IPS-15b (cell line): ENCODE results near the gene SLC25A11.
A peak's percentile ranks its signal among the peaks of the same experiment; 100 is the strongest.

ENCODE experiments used
- H3K27me3 ChIP-seq: one replicate; pipeline ENCODE4 v1.6.1; 2013; ENCODE audit warnings: low read length; ENCODE audit not compliant: control insufficient read depth, insufficient read depth
- H3K36me3 ChIP-seq: one replicate; pipeline ENCODE4 v1.6.1; 2013; ENCODE audit warnings: low read length; ENCODE audit not compliant: control insufficient read depth, insufficient read depth
- H3K4me1 ChIP-seq: one replicate; pipeline ENCODE4 v1.6.1; 2013; ENCODE audit warnings: mild to moderate bottlenecking, low read length; ENCODE audit not compliant: control insufficient read depth, insufficient read depth
- H3K4me3 ChIP-seq: one replicate; pipeline ENCODE4 v1.5.1; 2013; ENCODE audit warnings: low read depth, low read length
- H3K9ac ChIP-seq: one replicate; pipeline ENCODE4 v1.6.1; 2013; ENCODE audit warnings: low read depth, mild to moderate bottlenecking, low read length
- H3K9me3 ChIP-seq: one replicate; pipeline ENCODE4 v1.6.1; 2013; ENCODE audit warnings: mild to moderate bottlenecking, low read length; ENCODE audit not compliant: control insufficient read depth, insufficient read depth

The SLC25A11 gene

GRCh38 chr17:4972322-4972721, 32.5 kb upstream of the SLC25A11 start:
- no peak overlapping the region for H3K4me3 ChIP-seq
- peaks cover 10% of the 10 kb centered on the region for H3K36me3 ChIP-seq
- H3K9ac ChIP-seq = peak overlapping the region; percentile 8
- H3K4me1 ChIP-seq = peaks cover 8% of the 10 kb centered on the region
- H3K27me3 ChIP-seq = peaks cover 9% of the 10 kb centered on the region
- H3K9me3 ChIP-seq = no peaks in the 10 kb centered on the region

GRCh38 chr17:4971826-4972225, 32.0 kb upstream of the SLC25A11 start:
- Histone ChIP-seq H3K36me3 (peaks cover 10% of the 10 kb centered on the region), H3K4me1 (peaks cover 8% of the 10 kb centered on the region), H3K27me3 (peaks cover 9% of the 10 kb centered on the region), H3K4me3 (no peak overlapping the region), H3K9ac (no peak overlapping the region), H3K9me3 (no peaks in the 10 kb centered on the region)

GRCh38 chr17:4970273-4970672, 30.4 kb upstream of the SLC25A11 start:
- H3K4me1 ChIP-seq = peaks cover 8% of the 10 kb centered on the region
- no peaks in the 10 kb centered on the region for H3K9me3 ChIP-seq
- H3K9ac ChIP-seq = no peak overlapping the region
- no peak overlapping the region for H3K4me3 ChIP-seq
- H3K36me3 ChIP-seq = peaks cover 14% of the 10 kb centered on the region
- peaks cover 6% of the 10 kb centered on the region for H3K27me3 ChIP-seq

GRCh38 chr17:4969551-4970173, 29.8 kb upstream of the SLC25A11 start:
- Histone ChIP-seq H3K4me1 (peaks cover 8% of the 10 kb centered on the region), H3K36me3 (peaks cover 14% of the 10 kb centered on the region), H3K9ac (peak overlapping the region; percentile 81), H3K9me3 (no peaks in the 10 kb centered on the region), H3K27me3 (peaks cover 6% of the 10 kb centered on the region), H3K4me3 (peak overlapping the region; percentile 97)

- peaks cover 1% of the 10 kb centered on the region for H3K27me3 ChIP-seq
- H3K36me3 ChIP-seq = peaks cover 14% of the 10 kb centered on the region
- H3K9ac ChIP-seq = peak overlapping the region; percentile 81
- peaks cover 8% of the 10 kb centered on the region for H3K4me1 ChIP-seq
- no peaks in the 10 kb centered on the region for H3K9me3 ChIP-seq
- peak overlapping the region; percentile 97 for H3K4me3 ChIP-seq
Measured at GRCh38 chr17:4969047-4969550, 29.3 kb upstream of the SLC25A11 start.

- peak overlapping the region; percentile 97 for H3K4me3 ChIP-seq
- H3K9ac ChIP-seq = peak overlapping the region; percentile 81
- peaks cover 14% of the 10 kb centered on the region for H3K36me3 ChIP-seq
- no peaks in the 10 kb centered on the region for H3K9me3 ChIP-seq
- H3K27me3 ChIP-seq = no peaks in the 10 kb centered on the region
- peaks cover 8% of the 10 kb centered on the region for H3K4me1 ChIP-seq
Measured at GRCh38 chr17:4968486-4969046, 28.7 kb upstream of the SLC25A11 start.

GRCh38 chr17:4967539-4968485, 28.0 kb upstream of the SLC25A11 start, which contains the start of gene SPAG7:
TSS of gene SPAG7 (minus strand) at chr17:4967817. CDS start at chr17:4967804, 13 bp downstream.
- Histone ChIP-seq H3K36me3 (peaks cover 12% of the 10 kb centered on the region), H3K9ac (peak within 1 kb of the TSS; percentile 90), H3K4me1 (peaks cover 8% of the 10 kb centered on the region), H3K9me3 (no peaks in the 10 kb centered on the region), H3K27me3 (no peaks in the 10 kb centered on the region), H3K4me3 (peak within 1 kb of the TSS; percentile 97)

- Histone ChIP-seq H3K9me3 (no peaks in the 10 kb centered on the region), H3K27me3 (no peaks in the 10 kb centered on the region), H3K36me3 (peaks cover 8% of the 10 kb centered on the region)
Measured at GRCh38 chr17:4966844-4967538, 27.1 kb upstream of the SLC25A11 start.

GRCh38 chr17:4965311-4965986, 25.6 kb upstream of the SLC25A11 start:
- no peaks in the 10 kb centered on the region for H3K9me3 ChIP-seq
- H3K27me3 ChIP-seq = no peaks in the 10 kb centered on the region
- H3K36me3 ChIP-seq = peaks cover 8% of the 10 kb centered on the region
- H3K4me3 ChIP-seq = no peak overlapping the region
- H3K4me1 ChIP-seq = peaks cover 10% of the 10 kb centered on the region
- no peak overlapping the region for H3K9ac ChIP-seq

More at GRCh38 chr17:4966844-4967538, 27.1 kb upstream of the SLC25A11 start:
- Histone ChIP-seq H3K9ac (peak overlapping the region; percentile 90), H3K4me1 (peaks cover 8% of the 10 kb centered on the region), H3K4me3 (peak overlapping the region; percentile 97)

GRCh38 chr17:4960279-4960922, 20.6 kb upstream of the SLC25A11 start:
- H3K36me3 ChIP-seq = peaks cover 10% of the 10 kb centered on the region
- H3K9ac ChIP-seq = peak overlapping the region; percentile 16
- H3K4me3 ChIP-seq = no peak overlapping the region
- no peaks in the 10 kb centered on the region for H3K27me3 ChIP-seq
- peaks cover 7% of the 10 kb centered on the region for H3K4me1 ChIP-seq
- no peaks in the 10 kb centered on the region for H3K9me3 ChIP-seq
